Measurements from ENCODE around the gene MTARC1.
A peak's percentile ranks its signal among the peaks of the same experiment; 100 is the strongest.

The MTARC1 gene

DNA sequence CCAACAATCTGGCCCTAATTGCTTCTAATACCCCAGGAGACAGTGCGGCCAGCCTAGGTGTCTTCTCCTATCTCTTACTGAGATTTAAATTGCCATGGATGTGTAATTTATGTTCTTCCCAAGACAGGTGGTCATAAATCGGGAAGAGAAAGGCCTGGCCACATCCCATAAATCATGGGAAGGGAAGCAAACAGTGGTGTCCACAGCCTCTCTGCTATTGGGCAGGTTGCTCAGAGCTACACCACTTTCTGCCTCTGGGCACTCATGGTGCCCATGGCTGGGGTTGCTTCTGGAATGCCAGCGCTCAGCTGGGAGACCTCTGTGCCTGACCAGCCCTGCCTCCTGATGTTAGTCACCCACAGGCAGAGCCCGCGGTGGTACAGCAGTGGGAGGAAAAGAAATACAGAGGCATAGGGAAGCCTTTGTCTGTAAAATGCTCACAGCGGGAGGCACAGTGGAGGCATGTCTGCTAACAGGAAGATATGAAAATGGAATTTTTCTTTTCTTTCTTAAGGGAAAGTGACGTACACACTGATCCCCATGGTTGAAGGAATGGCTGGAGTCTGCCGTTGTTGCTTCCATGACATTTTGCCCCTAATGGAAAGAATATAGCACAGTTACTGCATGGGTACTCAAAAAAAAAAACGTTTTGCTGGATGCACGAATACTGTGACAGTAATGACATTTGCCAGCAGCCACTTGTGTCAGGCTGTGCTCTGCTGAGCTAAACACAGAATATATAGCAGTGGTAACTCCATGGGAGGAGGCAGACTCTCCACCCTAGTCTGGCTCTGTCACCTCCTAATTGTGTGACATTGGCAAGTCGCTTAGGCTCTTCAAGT, 21.9 kb downstream of the MTARC1 start:
- no peak for DNase-seq

DNA sequence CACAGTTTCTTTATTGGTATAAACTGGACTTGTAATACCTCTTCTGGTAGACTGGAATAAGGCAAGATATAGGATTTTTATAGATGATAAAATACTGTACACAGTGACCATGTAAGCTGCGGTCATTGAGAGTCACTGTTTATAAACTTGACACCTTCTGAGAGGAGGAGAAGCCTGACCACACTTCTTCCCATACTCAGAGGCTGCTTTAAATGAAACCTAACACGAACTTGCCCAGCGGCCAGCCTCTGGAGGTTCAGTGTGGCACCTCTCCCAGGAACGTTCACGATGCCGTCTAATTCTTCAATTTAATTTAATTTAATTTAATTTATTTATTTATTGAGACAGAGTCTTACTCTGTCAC, 22.5 kb downstream of the MTARC1 start:
- DNase-seq, result no peak

DNA sequence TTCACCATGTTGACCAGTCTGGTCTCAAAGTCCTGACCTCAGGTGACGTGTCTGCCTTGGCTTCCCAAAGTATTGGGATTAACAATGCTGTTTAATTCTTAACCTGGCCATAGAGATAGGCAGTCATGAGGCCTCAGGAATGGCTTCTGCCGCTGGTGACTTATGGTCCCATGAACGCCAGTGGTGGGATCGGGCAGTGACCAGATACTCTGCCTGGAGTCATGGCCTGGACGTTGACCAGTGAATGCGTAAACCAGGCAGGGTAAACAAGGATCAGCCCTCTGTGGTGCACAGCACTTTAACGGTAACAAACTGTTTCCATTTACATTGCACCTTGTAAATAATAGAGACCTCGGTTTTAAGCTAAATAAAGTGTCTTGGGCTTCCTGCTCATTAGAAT, 23.0 kb downstream of the MTARC1 start:
- no peak for DNase-seq

DNA sequence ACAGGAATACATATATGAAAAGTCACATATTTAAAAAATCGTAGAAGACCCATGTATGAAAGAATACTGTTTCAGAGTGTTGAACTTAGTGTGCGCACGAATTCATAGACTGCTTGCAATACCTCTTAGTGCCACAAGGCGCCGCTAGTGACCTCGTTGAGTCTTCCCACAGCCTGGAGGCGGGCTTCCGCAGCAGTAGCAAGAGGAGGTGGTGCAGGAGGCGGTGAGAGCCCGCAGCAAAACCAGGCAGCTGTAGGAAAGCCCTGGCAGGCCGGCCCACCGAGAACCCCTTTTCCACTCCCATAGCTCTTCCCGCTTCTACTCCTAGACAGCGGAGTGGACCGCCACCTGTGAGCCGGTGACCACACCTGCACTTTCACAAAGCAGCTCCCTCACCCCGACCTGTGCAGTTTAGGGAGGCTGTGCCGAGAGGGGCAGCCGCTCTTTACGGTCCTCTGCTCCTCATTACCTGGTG, 23.5 kb downstream of the MTARC1 start:
- peak; percentile 46 for DNase-seq

DNA sequence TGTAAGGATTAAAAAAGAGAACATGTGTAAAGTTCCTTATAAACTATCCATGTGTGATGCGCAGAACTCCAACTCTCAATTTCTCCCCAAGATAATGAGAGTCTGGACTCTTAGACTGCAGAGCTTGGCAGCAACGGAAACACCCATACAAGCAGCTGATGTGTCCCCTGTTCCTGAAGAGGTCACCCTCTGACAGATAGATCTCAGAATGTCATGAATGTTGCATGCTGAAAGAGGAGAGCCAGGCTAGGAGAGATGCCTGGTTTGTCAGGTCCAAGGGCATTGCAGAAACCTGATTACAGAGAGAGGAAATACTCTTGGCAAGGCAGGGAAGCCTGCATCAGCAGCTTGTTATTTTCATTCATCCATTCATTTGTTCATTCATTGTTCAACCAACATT, 24.2 kb downstream of the MTARC1 start:
- no peak for DNase-seq

DNA sequence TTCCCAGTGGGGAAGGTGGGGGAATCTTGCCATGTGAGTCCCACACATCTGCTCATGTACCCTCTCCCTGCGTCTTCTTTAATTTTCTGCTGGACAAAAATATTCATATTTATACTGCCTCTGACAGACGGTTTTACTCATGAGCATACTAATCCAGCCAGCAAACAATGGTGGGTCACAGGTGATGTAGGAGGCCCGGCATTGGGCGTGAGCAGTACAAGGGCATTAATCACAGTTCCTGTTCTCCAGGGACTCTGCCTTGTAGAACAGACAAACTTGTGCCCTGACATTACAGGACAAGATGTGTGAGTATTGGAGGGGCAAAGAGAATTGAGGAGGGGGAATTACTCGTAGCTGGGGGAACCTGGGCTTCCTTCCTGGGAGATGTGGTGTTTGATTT, 25.0 kb downstream of the MTARC1 start:
- no peak for DNase-seq

DNA sequence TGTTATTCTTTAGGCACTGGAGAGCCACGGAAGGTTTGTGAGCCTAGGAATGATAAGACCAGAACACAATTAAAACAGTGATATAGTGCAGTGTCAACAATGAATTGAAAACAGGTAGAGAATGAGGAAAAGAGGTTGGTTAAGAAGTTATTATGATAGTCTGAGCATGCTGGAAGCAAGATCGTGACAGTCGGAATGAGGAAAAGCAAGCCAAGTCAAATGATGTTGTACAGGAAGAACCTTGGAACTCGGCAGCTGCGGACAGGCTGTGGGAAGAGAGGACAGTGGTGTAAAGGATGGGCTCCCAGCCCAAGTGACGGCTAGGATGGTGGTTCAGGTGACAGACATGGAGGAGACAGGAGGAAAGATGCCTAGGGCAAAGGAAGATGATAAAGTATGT, 25.6 kb downstream of the MTARC1 start:
- no peak for DNase-seq

DNA sequence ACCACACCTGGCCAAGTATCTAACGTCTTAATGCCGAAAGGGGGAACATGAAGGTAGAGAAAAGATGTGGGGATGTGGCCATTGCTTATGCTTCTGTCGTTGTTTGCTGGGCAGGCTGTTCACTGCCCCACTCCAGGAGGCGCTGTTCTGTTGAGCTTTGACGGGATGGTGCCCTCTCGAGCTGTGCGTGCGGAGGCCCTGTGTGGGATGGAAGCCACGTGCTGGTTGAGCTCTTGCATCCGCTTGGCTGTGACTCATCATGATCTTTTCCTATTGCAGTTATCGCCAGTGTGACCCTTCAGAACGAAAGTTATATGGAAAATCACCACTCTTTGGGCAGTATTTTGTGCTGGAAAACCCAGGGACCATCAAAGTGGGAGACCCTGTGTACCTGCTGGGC, 26.3 kb downstream of the MTARC1 start:
- no peak for DNase-seq

DNA sequence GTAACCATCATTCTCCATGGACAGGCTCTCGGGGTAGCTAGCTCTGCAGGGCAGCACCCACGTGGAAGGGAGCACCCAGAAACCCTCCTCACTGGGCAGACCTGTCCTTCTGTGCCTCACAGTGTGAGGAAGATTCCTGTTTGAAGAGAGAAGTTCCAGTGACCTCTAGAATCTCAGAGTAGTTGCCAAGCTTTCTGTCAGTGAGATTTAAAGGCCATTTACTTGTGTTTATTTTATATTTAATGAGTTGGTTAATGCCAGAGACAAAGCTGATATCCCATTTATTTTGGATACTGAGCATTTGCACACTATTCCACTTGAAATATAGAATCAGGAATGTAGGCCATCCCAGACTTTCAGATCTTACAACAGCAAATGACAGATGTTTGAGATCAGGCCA, 28.7 kb downstream of the MTARC1 start:
- no peak for DNase-seq

DNA sequence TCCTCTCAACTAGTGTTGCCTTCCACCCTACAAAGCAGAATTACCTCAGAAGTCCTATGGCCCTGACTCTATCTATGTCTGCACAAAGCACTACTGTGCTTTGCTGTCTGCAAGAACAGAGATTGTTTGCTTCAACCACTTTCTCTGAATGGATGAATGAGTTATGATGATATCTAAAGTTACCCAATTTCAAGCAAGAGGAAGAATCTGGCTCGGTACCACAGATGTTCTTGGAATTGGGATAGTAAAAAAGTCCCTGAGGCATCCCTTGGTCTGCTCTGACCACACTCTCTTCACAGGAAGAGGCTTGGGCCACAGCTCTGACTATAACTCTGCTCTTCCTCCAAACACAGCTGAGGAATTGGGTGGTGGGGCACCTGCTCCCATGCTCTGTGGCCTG, 31.2 kb downstream of the MTARC1 start:
- DNase-seq, result no peak

DNA sequence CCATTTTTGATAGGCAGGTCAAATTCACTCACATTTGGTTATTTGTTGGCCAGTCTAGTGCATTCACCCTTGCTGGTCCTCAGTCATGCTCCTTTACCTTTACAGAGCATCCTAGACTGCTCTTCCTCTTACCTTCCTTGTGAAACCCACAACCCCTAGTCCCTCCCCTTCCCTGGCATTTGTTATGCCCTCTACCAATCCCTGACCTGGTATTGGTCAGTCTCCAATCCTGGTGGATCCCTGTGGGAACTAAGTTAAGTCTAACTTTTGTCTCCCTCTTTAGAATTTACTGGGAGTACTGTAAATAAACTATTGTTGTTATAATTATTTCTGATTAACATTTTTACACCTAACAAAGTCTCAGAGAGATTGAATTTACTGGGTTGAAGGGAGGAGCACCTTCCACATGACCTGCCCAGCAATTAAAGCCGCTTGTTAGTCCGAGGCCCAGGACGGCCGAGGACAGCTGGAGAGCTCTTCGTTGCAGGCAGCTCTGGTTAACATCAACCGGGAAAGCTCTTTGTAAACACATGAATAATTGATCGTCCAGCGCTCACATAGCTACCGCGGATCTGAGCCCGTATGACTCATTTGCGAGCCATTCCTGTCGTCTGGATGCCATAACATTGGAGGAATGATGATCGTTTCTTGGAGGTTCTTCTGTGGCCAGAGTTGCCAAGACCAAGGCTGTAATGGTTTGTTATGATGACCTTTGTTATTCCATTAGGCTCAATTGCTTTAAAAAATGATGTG, 31.9 kb downstream of the MTARC1 start:
- no peak for DNase-seq

DNA sequence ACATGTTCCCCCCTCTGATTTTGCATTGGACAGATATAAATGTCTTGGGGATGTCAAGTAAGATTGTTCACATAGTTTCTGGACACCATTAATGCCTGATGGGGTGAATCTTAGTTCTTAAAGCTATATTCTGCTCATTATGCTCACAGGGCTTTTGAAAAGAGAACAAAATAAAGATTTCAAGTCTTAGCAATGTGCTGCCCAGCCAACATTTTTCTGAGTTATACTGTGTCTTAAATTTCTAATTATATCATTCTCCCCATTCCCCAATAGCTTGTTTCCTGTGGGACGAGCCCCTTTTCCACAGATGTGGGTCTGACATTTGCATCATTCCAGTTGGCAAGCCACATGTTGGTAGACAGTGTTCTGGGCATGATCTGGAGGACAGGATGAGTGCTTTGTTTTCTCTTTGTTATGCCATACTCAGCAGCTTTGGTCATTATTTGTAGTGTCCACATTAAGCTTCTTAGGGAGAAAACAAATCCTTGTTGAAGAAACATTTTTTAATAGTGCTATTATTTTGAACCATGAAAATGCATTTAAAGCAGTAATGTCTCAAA, 32.8 kb downstream of the MTARC1 start:
- no peak for DNase-seq

DNA sequence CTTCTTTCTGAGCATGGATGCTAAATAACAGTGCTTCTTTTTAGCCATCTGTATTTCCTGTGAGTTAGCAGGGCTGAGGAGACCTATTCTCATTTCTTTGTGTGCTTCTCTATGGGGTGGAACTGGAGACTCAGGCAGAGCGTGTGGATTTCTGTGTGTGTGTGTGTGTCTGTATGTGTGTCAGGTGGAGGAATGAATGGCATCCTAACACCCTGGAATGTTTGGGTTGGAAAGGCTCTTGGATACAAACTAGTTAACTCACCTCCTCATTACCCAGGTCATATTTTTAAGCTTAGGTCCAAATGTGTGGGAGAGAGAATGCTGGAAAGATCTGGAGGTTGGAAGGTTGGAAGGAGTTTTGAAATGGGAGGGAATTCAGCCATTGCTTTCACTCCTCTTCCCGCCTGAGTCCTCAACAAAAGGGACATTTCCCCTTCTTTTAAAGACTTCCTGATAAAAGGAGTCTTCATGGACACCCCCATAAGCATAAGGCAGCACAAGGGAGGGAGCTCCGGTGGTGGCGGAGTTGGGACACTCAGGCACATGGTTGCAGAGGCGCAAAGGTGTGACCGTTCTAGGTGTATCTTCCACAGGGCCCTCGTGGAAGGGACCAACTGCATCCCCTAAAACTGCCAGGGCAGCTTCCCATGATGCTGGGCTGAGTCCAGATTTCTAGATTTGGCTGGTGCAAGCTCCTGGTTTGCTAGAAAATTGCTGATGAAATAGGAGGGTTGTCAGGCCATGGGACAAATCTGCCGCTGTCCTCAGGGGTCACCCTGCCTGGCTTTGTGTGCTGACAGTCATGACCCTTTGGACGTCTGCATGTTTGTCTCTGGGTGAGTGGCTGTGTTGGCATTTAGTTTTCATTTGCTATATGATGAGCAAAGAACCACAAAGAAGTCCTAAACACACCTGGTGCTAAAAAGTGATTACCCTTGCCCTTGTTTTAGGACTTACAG, 37.6 kb downstream of the MTARC1 start:
- DNase-seq, result no peak

DNA sequence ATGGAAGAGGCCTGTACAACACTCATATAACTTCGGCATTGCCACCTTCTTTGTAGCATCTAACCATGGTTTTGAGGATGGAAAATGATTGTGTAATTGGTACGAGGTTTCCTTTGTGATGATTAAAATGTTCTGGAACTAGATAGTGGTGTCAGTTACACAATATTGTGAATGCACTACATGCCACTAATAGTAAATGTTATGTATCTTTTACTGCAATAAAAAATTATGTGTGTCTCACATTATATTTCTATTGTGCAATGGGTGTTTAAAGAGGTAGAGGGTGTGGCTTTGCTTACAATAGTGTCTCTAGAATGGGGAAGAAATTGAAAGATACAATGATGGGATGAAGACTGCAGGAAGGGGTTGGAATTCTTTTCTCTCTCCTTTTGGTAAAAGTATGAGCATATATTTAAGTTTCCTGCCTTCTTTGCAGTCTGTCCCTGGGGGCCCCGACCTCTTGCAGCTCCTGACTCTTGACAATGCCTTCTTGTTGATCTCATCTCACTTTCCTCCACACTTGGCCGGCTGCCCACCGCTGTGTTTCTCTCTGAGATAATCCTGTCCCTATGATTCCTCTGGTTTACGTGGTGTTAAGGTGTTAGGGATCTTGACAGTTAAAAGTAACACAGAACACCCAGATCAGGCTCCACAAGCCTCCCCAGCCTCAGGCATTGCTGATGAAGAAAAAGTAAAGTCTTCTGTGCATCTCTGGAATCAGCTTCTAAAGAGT, 39.3 kb downstream of the MTARC1 start:
- DNase-seq, result no peak

DNA sequence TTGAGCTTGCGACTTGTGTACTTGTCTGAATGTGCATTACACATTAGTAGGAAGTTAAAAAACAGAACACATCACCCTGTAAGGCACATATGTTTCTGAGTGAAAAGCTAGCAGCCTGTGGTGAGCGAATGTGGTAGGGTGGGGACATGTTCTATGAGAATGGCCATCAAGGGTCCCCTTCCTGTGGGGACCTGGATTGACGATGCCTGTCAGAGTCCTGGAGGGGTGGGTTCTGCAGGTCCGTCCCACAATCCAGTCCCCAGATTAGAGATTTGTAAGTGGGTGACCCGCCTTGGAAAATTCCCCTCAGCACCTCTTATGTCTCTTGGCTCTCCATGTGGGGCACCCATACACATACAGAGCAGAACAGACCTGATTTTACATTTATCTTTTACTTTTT, 40.0 kb downstream of the MTARC1 start:
- no peak for DNase-seq

DNA sequence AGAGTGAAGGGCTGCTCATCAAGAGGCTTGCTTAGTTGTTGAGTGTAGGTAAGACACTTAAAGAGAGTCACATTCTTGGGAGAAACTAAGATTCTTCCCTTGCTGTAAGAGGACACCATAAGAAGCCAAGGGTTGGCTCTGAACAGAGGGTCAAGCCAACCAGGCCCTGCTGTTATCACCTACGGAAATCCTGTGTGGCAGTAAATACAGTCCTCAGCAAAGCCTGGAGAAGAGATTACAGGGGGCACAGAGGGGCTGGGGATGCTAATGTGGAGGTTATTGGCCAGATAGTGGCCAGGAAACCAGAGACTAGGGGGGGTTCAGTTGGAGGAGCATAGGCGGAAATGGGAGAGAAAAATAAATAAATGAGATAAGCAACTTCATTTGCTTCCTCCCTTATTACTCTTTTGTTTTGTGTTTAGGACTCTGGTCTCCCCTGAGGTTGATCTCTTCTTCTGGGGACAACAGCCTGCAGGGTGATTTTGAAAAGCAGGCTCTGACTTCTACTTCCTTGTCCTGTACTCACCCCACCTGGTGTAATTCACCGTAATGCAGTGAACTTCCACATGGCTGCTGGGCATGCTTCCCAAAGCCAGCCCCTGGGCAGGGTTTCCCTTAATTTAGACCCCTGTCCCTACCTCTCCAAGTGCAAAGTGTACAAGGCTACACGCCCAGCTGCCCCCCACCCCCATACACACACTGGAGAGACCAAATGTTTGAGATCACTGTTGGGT, 40.9 kb downstream of the MTARC1 start:
- no peak for DNase-seq

DNA sequence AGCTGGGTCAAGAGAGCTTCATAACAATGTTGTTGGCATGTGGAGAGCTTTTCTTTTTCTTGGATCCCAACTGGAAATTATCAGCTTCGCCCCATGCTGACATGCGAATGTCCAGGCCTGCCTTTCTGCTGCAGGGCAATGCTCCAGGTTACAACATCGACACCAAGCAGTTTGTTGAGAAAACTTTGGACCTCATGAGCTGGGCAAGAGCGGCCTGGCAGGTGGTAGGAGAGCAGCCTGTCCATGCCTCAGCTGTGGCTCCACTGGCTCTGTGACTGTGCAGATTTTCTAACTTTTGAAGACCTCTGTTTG, 41.4 kb downstream of the MTARC1 start:
- no peak for DNase-seq

DNA sequence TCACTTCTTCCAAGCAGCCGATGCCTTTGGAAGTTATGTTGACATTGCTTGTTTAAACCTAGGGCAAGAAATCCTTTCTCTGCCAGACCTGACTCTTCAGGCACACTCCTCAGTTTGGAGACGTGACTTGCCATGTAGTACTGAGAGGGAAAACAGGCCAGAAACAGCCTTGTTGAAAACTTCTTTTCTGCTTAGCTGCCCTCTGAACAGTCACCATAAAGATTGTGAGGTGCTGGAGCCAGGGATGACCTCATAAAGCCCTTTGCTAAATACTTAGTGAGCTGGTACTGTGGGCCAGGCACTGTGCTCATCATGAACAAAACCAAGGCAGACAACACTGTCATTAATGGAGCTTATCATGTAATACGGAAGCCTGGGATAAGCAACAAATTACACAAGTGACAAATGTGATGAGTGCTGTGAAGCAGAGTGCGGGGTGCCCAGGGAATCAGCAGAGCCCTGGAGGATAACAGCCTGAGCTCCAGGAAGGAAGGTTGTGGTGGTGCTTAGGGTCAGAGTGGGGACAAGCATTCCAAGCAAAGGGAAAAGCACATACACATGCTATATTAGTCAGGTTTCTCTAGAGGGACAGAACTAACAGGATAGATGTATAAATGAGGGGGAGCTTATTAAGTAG, 42.4 kb downstream of the MTARC1 start:
- DNase-seq, result no peak

DNA sequence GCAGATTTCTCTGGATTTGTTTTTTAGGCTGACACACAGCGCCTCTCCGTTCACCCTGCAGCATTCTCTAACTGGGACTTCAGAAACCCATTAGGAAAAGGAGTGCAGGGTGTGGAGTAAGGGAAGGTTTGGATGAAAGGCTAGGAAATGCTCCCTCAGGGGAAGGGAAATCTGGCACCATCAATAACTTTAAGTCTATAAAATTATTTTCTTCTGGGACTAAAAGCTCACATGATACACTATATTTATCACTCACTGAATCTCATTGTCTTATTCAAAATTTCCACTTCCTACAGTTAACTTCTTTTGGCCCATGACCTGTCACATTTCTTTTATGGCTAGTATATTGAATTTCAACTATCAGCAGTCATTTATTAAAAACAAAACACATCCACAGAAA, 46.7 kb downstream of the MTARC1 start:
- no peak for DNase-seq

DNA sequence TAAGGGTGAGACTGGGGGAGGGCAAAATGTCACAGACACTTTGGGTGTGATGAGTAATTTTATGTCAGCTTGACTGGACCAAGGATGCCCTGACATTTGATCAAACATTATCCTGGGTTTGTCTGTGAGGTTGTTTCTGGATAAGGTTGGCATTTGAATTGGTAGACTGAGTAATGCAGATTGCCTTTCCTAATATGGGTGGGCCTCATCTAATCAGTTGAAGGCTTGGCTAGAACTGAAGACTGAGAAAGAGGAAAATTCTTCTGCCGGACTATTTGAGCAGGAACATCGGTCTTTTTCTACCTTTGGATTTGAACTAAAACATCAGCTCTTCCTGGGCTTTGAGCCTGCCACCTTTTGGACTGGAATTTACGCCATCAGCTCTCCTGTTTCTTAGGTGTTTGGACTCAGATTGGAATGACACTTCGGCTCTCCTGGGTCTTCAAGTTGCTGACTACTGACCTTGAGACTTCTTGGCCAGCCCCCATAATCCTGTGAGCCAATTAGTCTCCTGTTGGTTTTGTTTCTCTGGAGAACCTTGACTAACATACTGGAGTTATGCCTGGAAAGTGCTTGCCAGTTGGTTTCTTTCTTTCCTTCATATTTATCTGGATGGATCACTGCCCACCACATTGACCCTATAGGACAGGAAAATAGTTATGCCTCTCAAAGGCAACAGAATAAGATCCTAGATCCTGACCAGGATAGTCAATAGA, 47.6 kb downstream of the MTARC1 start:
- no peak for DNase-seq

Measured in effector CD4-positive, alpha-beta T cell (primary cell).